Muscle layer of duodenum (tissue), 2 donors: Measurements from ENCODE around the gene TBX19.

Source experiments
- H3K27ac ChIP-seq: one replicate; pipeline ENCODE4 v1.7.0; 2013; ENCODE audit warnings: mild to moderate bottlenecking, low read length
- H3K27me3 ChIP-seq: one replicate; pipeline ENCODE4 v1.7.0; 2013; ENCODE audit warnings: low read depth, mild to moderate bottlenecking, control low read depth, low read length
- H3K36me3 ChIP-seq, 2 donors: one replicate each; pipeline ENCODE4 v1.7.0; 2013; ENCODE audit warnings: low read length in 2 of 2, control low read depth in 1 of 2, mild to moderate bottlenecking in 1 of 2; ENCODE audit not compliant: insufficient read depth in 2 of 2, control insufficient read depth in 1 of 2
- H3K4me1 ChIP-seq, 2 donors: one replicate each; pipeline ENCODE4 v1.7.0; 2013; ENCODE audit warnings: low read length in 2 of 2, mild to moderate bottlenecking in 2 of 2, control low read depth in 1 of 2, moderate library complexity in 1 of 2; ENCODE audit not compliant: insufficient read depth in 2 of 2, control insufficient read depth in 1 of 2
- H3K4me3 ChIP-seq, 2 donors: one replicate each; pipeline ENCODE4 v1.7.0; 2013; ENCODE audit warnings: low read length in 2 of 2, low read depth in 1 of 2, mild to moderate bottlenecking in 1 of 2
- H3K9me3 ChIP-seq, 2 donors: one replicate each; pipeline ENCODE4 v1.7.0; 2013; ENCODE audit warnings: low read length in 2 of 2, control low read depth in 1 of 2, mild to moderate bottlenecking in 1 of 2; ENCODE audit not compliant: control insufficient read depth in 1 of 2
- donor health status: healthy.

TBX19 gene

DNA sequence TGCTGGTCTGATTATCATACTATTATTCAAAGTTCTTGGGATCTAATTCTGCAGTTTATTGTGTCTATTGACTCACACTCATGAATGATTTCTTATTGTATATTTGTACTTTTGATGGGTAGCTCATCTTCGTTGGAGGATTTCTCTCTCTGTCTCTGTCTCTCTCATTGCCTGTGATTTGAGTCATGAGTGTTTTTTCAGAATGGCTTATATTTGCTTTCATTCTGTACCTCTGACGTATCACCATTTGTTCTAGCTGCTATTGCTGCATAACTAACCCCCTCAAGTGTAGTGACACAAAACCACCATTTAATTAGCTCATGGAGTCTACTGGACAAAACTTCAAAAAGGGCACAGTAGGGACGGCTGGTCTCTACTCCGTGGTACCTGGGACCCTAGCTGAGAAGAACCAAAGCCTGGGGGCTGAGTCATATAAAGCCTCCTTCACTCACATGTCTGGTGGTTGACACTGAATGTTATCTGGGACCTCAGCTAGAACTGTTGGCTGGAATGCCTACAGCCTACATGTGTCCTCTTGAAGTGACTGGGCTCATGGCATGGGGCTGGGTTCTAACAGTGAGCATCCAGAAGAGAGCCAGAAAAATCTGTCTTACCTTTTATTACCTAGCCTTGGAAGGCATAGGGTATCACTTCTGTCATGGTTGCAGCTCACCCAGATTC lies 44.2 kb downstream of the TBX19 start:
- H3K9me3 ChIP-seq = no peaks in the 10 kb centered on the region
- no peaks in the 10 kb centered on the region for H3K36me3 ChIP-seq
- peaks cover 4 to 6% of the 10 kb centered on the region in 2 donors for H3K4me1 ChIP-seq
- no peak overlapping the region for H3K4me3 ChIP-seq
- no peak overlapping the region for H3K27ac ChIP-seq
- no peaks in the 10 kb centered on the region for H3K27me3 ChIP-seq

DNA sequence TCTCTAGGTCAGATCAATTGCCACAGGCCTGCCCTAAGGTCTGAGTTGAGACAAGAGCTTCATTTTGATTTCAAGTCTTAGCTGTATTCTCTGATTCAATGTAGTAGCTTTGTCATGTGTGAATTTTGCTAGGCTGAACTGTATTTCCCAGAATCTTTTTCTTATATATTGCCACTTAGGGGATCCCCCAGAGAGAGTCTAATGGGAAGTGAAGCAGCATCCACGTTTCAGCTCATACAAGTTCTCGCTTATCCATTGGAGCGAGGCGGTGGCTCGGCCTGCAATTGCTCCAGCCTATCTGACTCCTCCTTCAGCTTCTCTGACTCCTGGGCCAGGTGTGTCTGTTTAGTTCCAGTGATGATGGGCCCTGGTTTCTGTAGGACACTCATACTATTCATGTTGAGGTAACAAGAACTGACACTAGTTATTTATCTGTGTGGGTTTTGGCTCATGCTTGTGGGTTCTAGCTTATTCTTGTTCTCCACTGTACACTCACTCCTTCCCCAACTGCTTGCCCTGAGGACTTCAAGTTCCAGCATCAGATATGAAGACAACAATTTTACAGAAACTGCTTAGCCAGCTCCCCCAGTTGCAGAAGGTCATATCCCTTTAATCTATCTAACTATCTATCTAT lies 48.2 kb downstream of the TBX19 start:
- Histone ChIP-seq H3K4me1 (no peaks in the 10 kb centered on the region), H3K9me3 (no peaks in the 10 kb centered on the region), H3K36me3 (no peaks in the 10 kb centered on the region), H3K27me3 (no peaks in the 10 kb centered on the region), H3K27ac (no peak overlapping the region), H3K4me3 (no peak overlapping the region)

DNA sequence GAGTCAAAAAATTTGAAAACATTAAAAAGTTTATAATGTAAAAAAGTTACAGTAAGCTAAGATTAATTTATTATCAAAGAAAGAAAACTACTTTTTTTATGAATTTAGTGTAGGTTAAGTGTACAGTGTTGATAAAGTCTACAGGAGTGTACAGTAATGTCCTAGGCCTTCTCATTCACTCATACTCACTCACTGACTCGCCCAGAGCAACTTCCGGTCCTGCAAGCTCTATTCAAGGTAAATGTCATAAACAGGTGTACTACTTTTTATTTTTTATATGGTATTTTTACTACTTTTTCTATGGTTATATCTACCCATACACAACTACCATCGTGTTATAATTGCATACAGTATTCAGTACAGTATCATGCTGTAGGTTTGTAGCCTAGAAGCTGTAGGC lies 49.6 kb downstream of the TBX19 start:
- Histone ChIP-seq H3K27me3 (no peaks in the 10 kb centered on the region), H3K36me3 (no peaks in the 10 kb centered on the region), H3K27ac (no peak overlapping the region), H3K4me1 (no peaks in the 10 kb centered on the region), H3K4me3 (no peak overlapping the region), H3K9me3 (no peaks in the 10 kb centered on the region)

DNA sequence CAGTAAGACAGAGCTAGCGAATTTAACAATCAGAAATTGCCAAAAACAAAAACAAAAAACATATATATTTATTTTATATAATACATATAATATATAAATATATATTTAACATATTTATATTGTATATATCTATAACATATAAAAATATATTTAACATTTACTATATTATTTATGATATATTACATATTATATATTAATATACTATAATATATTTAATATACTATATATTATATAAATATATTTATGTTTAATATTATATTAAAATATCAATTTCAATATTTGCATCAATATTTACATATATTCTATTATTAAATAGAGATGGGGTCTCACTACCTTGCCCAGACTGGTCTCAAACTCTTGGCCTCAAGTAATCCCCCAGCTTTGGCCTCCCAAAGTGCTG lies 50.9 kb downstream of the TBX19 start:
- Histone ChIP-seq H3K36me3 (no peaks in the 10 kb centered on the region), H3K27me3 (no peaks in the 10 kb centered on the region), H3K4me1 (no peaks in the 10 kb centered on the region), H3K9me3 (no peaks in the 10 kb centered on the region), H3K27ac (no peak overlapping the region), H3K4me3 (no peak overlapping the region)

DNA sequence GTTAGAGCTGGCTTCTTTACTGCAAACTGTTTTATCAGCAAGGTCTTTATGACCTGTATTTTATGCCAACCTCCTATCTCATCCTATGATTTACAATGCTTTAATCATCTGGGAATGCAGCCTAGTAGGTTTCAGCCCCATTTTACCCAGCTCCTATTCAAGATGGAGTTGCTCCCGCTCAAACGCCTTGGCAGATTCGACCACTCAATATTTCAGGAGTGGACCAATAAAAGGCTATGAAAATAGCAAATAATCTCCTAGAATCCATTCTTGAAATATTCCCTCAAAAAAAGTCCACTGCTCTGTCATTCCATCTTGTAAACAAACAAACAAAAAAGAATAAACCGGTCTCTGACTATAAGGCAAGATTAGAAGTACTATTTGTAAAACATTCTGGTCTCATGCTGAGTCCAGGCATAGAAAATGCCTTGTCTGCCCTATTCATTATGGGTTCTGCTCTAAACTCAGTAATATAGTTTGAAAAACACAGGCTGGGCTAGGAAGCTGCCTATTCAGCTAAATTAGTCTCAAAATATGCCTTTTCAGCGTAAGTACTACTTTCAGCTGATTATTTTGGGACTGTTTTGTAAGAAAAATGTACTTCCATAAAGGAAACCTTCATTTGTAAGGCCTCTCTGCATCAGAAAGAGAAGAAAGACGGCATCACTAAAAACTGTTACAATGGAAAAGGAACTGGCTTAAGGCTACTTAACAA lies 53.0 kb downstream of the TBX19 start:
- no peaks in the 10 kb centered on the region for H3K36me3 ChIP-seq
- H3K9me3 ChIP-seq = no peaks in the 10 kb centered on the region
- H3K27me3 ChIP-seq = no peaks in the 10 kb centered on the region
- H3K27ac ChIP-seq = no peak overlapping the region
- no peaks in the 10 kb centered on the region for H3K4me1 ChIP-seq
- no peak overlapping the region for H3K4me3 ChIP-seq

DNA sequence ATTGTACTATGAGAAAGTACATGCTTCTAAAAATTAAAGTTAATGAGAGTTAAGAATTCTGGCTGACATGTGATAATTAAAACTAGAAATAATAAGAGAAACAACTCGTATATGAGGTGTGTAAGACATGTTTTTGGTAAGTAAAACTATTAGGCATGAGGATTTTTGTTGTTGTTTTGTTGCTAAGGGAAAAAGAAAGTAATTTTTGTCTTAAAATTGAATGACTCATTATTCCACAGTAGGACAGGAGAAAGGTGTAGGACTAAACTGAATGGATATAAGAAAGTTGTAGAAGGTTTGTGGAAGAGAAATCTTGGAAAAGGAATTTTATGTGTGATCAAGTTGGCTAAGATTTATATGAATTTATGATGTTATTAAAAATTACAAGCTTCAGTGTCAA lies 54.8 kb downstream of the TBX19 start:
- Histone ChIP-seq H3K36me3 (no peaks in the 10 kb centered on the region), H3K27me3 (no peaks in the 10 kb centered on the region), H3K27ac (no peak overlapping the region), H3K4me1 (no peaks in the 10 kb centered on the region), H3K9me3 (no peaks in the 10 kb centered on the region), H3K4me3 (no peak overlapping the region)

DNA sequence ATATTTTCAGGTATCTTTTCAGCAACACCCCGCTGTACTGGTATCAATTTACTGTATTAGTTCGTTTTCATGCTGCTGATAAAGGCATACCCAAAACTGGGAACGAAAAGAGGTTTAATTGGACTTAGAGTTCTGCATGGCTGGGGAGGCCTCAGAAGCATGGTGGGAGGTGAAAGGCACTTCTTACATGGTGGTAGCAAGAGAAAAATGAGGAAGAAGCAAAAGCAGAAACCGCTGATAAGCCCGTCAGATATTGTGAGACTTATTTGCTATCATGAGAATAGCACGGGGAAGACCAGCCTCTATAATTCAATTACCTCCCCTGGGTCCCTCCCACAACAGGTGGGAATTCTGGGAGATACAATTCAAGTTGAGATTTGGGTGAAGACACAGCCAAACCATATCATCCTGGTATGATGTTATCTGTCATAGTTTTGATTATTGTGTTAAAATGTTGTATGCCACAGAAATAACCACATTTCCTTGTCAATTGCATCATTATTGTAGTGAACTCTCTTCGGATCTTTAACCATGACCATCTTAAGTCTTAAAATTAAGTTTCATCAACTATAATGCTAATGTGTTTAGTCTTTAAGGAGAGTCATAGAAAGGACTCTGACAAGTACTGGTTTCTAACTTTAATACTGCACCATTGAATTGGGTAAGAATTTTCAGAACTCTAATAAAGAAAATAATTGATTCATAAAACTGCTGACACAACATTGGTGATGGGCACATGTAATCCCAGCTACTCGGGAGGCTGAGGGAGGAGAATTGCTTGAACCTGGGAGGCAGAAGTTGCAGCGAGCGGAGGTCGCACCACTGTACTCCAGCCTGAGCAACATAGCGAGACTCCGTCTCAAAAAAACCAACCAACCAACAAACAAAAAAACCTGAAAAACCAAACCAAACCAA lies 58.2 kb downstream of the TBX19 start:
- peaks cover 0 to 4% of the 10 kb centered on the region in 2 donors for H3K9me3 ChIP-seq
- H3K36me3 ChIP-seq = no peaks in the 10 kb centered on the region
- H3K27me3 ChIP-seq = no peaks in the 10 kb centered on the region
- no peak overlapping the region for H3K4me3 ChIP-seq
- peaks cover 0 to 14% of the 10 kb centered on the region in 2 donors for H3K4me1 ChIP-seq
- no peak overlapping the region for H3K27ac ChIP-seq

DNA sequence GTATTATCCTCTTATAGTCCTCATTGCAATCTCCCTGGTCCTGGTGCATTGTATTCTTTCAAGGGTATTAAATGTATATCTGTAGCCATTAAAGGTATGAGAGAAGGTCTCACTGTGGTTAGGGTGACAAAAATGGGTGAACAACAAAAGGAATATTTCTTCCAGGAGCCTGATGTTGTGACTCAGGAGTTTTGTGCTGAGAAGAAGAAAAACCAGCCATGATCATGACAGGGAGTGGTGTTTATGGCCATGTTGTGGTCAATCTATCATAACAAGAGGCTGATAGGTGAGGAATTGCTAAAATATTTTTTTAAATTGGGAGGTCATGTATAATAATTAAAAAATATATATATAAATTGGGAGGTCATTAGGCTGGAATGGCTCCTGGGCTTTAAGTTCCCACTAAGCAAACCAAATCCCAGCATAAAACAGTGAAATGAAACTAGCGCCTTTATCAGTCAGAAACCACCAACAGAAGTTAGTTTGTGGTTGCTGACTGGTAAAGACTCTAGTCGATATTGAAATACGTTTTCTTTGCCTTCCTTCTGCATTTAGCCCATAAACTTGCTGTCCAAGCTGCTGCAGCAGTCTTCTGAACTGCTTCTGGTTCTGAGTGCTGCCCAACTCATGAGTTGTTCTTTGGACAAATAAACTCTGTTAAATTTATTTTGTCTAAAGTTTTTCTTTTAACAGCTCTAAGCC lies 60.3 kb downstream of the TBX19 start:
- no peak overlapping the region for H3K27ac ChIP-seq
- H3K4me3 ChIP-seq = no peak overlapping the region
- no peaks in the 10 kb centered on the region for H3K27me3 ChIP-seq

DNA sequence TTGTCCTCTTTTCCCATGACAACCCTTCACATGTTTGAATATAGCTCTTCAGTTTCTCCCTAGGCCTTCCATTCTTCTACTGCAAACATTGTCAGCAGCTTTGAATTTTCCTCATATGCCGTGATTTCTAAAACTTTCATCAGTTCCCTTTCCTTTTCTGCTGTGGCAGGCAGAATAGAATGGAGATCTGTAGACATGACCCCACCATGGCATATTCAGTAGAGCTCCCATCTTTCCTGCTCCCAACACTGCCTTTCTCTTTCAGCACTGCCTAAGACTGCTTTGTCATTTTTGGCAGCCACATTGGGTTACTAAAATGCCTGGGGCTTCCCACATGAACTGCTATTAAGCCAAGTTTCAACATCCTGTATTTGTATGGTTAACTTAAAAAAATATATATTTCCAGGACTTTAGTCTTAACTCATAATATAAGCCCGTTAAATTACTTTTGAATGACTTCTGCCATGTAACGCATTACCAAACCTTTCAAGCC lies 60.9 kb downstream of the TBX19 start:
- peaks cover 0 to 4% of the 10 kb centered on the region in 2 donors for H3K9me3 ChIP-seq
- no peak overlapping the region for H3K4me3 ChIP-seq
- H3K27me3 ChIP-seq = no peaks in the 10 kb centered on the region
- H3K36me3 ChIP-seq = no peaks in the 10 kb centered on the region
- H3K4me1 ChIP-seq = peaks cover 0 to 15% of the 10 kb centered on the region in 2 donors
- H3K27ac ChIP-seq = no peak overlapping the region

More for the DNA sequence above, 60.3 kb downstream of the TBX19 start:
- no peaks in the 10 kb centered on the region for H3K36me3 ChIP-seq
- peaks cover 0 to 4% of the 10 kb centered on the region in 2 donors for H3K9me3 ChIP-seq
- peaks cover 0 to 15% of the 10 kb centered on the region in 2 donors for H3K4me1 ChIP-seq

DNA sequence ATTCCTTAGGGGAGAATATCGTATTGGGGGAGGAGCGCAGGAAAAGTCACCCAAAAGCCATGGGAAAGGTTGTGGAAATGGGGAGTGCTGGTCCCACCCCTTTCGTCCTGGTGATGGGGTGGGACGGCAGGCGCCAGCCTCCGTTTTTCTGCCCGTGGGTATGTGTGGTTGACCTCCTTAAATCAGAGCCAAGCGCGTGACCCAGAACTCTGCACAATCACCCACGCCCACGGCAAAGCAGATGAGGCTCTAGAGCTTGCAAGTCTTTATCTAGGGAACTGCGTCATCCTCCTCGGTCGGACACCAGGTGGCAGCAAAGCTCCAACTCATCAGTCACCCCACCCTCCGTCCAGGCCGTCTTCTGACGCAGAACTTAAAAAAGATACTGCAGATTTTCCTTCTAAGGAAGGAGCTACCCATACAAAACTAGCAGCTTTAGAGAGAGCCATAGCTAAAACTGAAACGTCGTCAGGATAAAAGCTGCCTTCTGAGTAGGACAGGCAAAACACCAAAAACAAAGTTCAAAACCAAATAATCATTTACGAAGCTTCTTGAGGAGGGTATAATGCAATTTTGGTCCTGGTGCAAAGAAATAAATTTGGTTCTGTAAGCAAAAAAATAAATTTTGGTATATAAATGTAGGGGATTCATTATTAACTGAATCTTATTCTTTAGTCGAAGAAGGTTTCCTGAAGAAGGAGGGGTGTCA lies 62.0 kb downstream of the TBX19 start:
- Histone ChIP-seq H3K4me1 (peaks cover 0 to 15% of the 10 kb centered on the region in 2 donors), H3K9me3 (peaks cover 0 to 4% of the 10 kb centered on the region in 2 donors), H3K27me3 (no peaks in the 10 kb centered on the region), H3K36me3 (no peaks in the 10 kb centered on the region), H3K4me3 (peak overlapping the region; percentile 17 to 48), H3K27ac (no peak overlapping the region)
